HG03565 (cell line): ENCODE data around the gene TNXB.
"Not testable (repeated sequence)": the region's sequence is repeated elsewhere in the genome, so short reads cannot be mapped to it uniquely, and the experiment has no call there.

ENCODE experiments used
- ATAC-seq: cut with Tn5 transposase; IDR thresholded peaks from one replicate; pipeline ENCODE4 v1.9.1; 2021; ENCODE audit warnings: mild to moderate bottlenecking, moderate library complexity; ENCODE audit not compliant: unreplicated experiment

TNXB gene

GRCh38 chr6:32086661-32087573 lies 22.2 kb downstream of the TNXB start:
- peak; percentile 61 for ATAC-seq

- no peak for ATAC-seq
Observed at GRCh38 chr6:32085759-32086459, 23.2 kb downstream of the TNXB start.

- no peak for ATAC-seq
Observed at GRCh38 chr6:32084780-32085179, 24.4 kb downstream of the TNXB start.

GRCh38 chr6:32083812-32084768 lies 25.0 kb downstream of the TNXB start:
- no peak for ATAC-seq

GRCh38 chr6:32082935-32083334 lies 26.2 kb downstream of the TNXB start:
- ATAC-seq, result no peak

GRCh38 chr6:32082478-32082877 lies 26.7 kb downstream of the TNXB start:
- no peak for ATAC-seq

- ATAC-seq, result no peak
Observed at GRCh38 chr6:32081168-32081990, 27.8 kb downstream of the TNXB start.

- ATAC-seq, result no peak
Observed at GRCh38 chr6:32079566-32080290, 29.4 kb downstream of the TNXB start.

GRCh38 chr6:32076321-32076809 lies 32.8 kb downstream of the TNXB start:
- ATAC-seq, result no peak

GRCh38 chr6:32075781-32076180 lies 33.4 kb downstream of the TNXB start:
- no peak for ATAC-seq

GRCh38 chr6:32074996-32075532 lies 34.1 kb downstream of the TNXB start:
- no peak for ATAC-seq

- ATAC-seq, result no peak
Observed at GRCh38 chr6:32073613-32074012, 35.5 kb downstream of the TNXB start.

- no peak for ATAC-seq
Observed at GRCh38 chr6:32073101-32073500, 36.0 kb downstream of the TNXB start.

GRCh38 chr6:32070814-32071543 lies 38.2 kb downstream of the TNXB start:
- ATAC-seq, result no peak

GRCh38 chr6:32069878-32070515 lies 39.1 kb downstream of the TNXB start:
- ATAC-seq, result no peak

- no peak for ATAC-seq
Observed at GRCh38 chr6:32069460-32069859, 39.7 kb downstream of the TNXB start.

- ATAC-seq, result no peak
Observed at GRCh38 chr6:32068867-32069266, 40.3 kb downstream of the TNXB start.

GRCh38 chr6:32068315-32068714 lies 40.8 kb downstream of the TNXB start:
- ATAC-seq, result not testable (repeated sequence)
